GM21529 (cell line): Measurements from ENCODE around the gene MEIOC.
"Not testable (repeated sequence)": the region's sequence is repeated elsewhere in the genome, so short reads cannot be mapped to it uniquely, and the experiment has no call there.

ENCODE experiments used
- ATAC-seq: cut with Tn5 transposase; IDR thresholded peaks from one replicate; pipeline ENCODE4 v1.9.1; 2021; ENCODE audit not compliant: unreplicated experiment

The MEIOC gene

GRCh38 chr17:44647736-44648135, 8.5 kb upstream of the MEIOC start:
- no peak for ATAC-seq

GRCh38 chr17:44648963-44649362, 7.3 kb upstream of the MEIOC start:
- no peak for ATAC-seq

GRCh38 chr17:44651228-44651627, 5.0 kb upstream of the MEIOC start:
- ATAC-seq, result no peak

DNA sequence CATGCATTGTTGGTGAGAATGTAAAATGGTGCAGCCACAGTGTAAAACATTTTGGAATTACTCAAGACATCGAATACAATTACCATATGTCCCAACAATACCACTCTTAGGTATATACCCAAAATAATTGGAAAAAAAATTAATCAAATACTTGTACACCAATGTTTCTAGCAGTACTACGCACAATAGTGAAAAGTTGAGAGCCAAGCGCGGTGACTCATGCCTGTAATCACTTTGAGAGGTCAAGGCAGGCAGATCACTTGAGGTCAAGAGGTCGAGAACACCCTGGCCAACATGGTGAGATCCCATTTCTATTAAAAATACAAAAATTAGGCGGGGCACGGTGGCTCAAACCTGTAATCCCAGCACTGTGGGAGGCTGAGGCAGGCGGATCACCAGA, 3.5 kb upstream of the MEIOC start:
- ATAC-seq, result no peak

DNA sequence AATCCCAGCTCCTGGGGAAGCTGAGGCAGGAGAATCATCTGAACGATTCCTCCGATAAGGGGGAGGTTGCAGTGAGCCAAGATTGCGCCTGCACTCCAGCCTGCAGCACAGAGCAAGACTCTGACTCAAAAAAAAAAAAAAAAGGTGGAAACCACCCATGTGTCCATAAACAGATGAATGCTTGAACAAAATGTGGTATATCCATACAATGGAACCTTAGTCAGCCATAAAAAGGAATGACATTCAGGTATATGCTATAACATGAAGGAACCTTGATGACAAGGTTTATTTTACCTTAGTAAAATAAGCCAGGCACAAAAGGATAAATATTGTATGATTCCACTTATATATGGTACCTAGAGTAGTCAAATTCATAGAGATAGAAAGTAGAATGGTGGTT, 2.9 kb upstream of the MEIOC start:
- no peak for ATAC-seq

GRCh38 chr17:44653954-44654353, 2.3 kb upstream of the MEIOC start:
- ATAC-seq, result no peak

GRCh38 chr17:44661835-44662234, 5.6 kb downstream of the MEIOC start:
- no peak for ATAC-seq

- ATAC-seq, result no peak
Observed at GRCh38 chr17:44663095-44663494, 6.8 kb downstream of the MEIOC start.

DNA sequence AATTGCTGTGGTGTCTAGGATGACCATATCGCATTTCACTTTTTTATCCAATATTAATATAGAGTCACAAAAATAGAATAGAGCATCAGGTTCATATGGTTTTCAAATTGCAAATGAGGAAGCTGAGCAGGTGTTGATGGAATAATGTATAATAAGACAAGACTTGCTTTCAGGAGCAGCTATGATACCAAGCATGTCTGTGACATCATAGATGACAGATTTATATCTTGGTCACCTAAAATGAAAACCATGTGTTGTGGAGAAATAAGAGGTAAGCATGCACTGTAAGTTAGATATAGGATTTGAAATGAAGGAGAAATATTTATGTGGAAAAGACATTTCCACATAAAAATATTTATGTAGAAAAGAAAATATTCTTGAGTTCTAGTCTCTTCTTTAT, 8.6 kb downstream of the MEIOC start:
- no peak for ATAC-seq

DNA sequence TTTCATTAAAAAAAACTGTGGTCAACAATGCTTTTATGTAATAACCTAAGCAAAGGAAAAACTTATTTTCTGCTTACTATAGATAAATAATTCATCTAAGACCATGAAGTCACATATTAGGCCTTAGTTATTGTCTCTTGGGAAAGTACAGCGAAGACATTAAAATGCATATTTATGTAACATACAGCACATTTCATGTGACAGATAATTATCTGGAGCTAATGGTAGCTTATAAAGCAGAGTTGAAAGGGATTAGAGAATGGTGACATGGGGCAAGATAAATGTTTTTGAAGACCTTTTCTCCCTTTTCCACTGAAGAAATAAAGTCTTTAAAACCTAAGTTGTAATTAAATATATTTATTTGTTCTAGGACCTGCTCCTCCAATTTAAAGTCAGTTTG, 9.7 kb downstream of the MEIOC start:
- no peak for ATAC-seq

GRCh38 chr17:44672479-44673093, 16.3 kb downstream of the MEIOC start:
- no peak for ATAC-seq

DNA sequence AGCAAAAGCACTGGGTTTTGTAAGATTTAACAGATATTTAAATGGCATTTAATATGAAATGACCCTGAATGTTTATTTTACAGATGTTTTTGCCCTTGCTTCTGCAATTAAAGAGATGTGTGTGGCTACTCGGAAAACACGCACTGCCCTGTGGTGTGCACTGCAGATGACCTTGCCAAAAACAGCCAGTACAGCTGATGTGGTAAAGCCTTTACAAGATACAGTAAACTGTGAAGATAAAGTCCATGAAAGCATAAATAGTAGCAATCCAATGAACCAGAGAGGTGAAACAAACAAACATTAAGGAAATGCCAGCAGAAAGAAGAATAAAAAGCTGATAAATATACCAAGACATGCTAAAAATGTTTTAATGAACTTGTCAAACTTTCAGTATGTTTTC, 17.6 kb downstream of the MEIOC start:
- no peak for ATAC-seq

- ATAC-seq, result no peak
Observed at GRCh38 chr17:44677136-44677535, 20.9 kb downstream of the MEIOC start.

GRCh38 chr17:44683303-44683702, 27.0 kb downstream of the MEIOC start:
- not testable (repeated sequence) for ATAC-seq

DNA sequence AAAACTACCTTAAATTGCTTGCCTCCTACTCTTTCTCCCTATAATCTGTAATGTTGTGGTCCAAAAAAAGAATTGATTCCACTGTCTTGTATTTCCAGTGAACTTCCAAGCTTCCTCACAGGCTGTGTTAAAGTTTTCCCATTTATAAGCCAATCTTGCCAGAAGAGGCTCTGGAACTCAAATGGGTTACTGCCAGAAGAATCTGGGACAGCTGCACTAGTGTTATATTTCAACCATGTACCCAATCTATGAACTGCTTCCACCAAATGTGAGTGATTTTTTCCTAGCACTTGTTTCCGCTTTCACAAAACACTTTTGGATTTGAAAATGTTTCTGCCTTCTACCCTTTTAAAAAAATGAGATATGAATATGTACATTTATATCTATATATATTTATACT, 31.5 kb downstream of the MEIOC start:
- no peak for ATAC-seq

- no peak for ATAC-seq
Observed at GRCh38 chr17:44688200-44688599, 31.9 kb downstream of the MEIOC start.

DNA sequence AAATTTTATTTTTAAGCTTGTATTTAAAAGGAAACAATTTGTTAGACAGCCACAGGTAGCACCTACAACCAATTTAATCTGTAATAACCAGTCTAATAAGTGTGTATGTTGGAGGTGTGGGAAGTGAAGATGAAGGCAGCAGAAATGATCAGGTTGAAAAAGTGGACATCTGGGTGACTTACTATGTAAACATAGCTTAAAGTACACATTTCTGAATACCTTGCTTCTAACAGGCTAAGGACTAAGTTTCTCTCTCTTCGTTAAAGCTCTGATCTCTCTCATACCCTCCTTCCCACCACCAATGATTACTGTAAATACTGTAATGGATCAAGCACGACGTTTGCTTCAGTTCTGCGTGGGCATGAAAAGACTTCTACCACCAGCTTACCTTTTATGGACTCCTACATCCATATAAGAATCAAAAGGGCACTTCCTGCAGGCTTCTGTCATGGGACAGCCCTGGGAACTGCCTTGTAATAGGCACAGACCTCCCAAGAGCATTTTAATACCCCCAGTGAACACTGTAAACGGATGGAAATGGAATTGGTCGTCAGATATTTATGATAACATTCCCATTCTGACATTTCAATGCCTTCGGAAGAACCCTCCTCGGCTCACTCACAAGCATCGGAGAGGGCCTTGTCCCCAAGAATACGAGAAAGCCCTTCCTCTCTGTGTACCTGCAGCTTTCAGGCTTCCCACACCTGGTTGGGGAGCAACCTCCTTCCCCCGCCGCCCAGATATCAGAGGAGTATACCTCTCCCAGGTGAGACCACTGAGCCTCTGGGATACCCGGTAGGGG, 32.6 kb downstream of the MEIOC start:
- no peak for ATAC-seq

GRCh38 chr17:44689477-44690217, 33.4 kb downstream of the MEIOC start, which contains the start of gene CCDC43:
TSS of gene CCDC43 (minus strand) at chr17:44689776. CDS start at chr17:44689753, 23 bp downstream.
- peak; percentile 80 for ATAC-seq

DNA sequence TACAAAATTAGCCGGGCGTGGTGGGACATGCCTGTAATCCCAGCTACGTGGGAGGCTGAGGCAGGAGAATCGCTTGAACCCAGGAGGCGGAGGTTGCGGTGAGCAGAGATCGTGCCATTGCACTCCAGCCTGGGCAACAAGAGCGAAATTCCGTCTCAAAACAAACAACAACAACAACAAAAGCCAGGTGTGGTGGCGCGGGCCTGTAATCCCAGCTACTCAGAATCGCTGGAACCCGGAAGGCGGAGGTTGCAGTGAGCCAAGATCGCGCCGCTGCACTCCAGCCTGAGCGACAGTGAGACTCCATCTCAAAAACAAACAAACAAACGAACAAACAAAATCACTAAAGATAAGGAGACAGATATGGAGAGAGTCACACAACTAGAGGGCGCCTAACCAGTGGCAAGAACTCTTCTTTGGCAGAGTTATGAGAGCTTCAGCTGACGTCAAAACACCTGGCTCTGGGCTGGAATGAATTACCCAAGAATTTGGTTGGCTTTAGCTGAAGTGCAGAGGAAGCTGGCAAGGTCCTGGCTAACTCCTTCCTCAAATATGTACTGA, 34.6 kb downstream of the MEIOC start:
- not testable (repeated sequence) for ATAC-seq

DNA sequence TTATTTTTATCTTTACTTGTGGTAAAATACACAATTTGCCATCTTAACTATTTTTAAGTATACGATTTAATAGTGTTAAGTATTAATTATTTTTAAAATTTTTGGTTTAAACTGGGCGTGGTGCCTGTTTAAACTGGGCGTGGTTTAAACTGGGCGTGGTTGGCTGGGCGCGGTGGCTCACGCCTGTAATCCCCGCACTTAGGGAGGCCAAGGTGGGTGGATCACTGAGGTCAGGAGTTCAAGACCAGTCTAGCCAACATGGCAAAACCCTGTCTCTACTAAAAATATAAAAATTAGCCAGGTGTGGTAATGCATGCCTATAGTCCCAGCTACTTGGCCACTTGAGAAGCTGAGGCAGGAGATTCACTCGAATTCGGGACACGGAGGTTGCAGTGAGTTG, 37.3 kb downstream of the MEIOC start:
- no peak for ATAC-seq

- ATAC-seq, result not testable (repeated sequence)
Observed at GRCh38 chr17:44700288-44700687, 44.0 kb downstream of the MEIOC start.
